Astrocyte of the spinal cord (primary cell): ENCODE results near the gene CDC42BPB.

Experiments
- DNase-seq: peaks from one replicate; pipeline ENCODE4 v3.0.0; 2011; ENCODE audit warnings: low read depth, low spot score
- H3K4me3 ChIP-seq: 2 replicates; pipeline ENCODE4 v1.5.1; 2011; ENCODE audit warnings: low read depth, mild to moderate bottlenecking, low read length, moderate library complexity
- CTCF ChIP-seq: IDR thresholded peaks from 2 replicates; pipeline ENCODE4 v1.5.1; 2012; ENCODE audit warnings: low read depth, mild to moderate bottlenecking, low read length, inconsistent platforms
- in situ Hi-C: cut with HindIII; loops from 2 replicates; pipeline ENCODE4 v1.10.0; 2017; ENCODE audit warnings: low sequenced_read_pairs

CDC42BPB gene

GRCh38 chr14:102891556-102891955, 165.8 kb downstream of the CDC42BPB start:
- in situ Hi-C loops: no loop called here

GRCh38 chr14:102891111-102891510, 166.2 kb downstream of the CDC42BPB start:
- no peak overlapping the region for H3K4me3 ChIP-seq
- no peak for TF ChIP-seq CTCF
- DNase-seq: no peak
- in situ Hi-C loops: no loop called here

More at GRCh38 chr14:102891556-102891955, 165.8 kb downstream of the CDC42BPB start:
- DNase-seq: peak; percentile 76
- no peak for TF ChIP-seq CTCF
- no peak overlapping the region for H3K4me3 ChIP-seq

- no peak for DNase-seq
- in situ Hi-C loops: no loop called here
- no peak overlapping the region for H3K4me3 ChIP-seq
- no peak for TF ChIP-seq CTCF
Measured at GRCh38 chr14:102889615-102890014, 167.7 kb downstream of the CDC42BPB start.

- no peak overlapping the region for H3K4me3 ChIP-seq
- no peak for TF ChIP-seq CTCF
- no peak for DNase-seq
- in situ Hi-C loops: no loop called here
Measured at GRCh38 chr14:102888748-102889147, 168.6 kb downstream of the CDC42BPB start.

GRCh38 chr14:102885737-102886447, 171.5 kb downstream of the CDC42BPB start:
- in situ Hi-C loops: no loop called here
- TF ChIP-seq CTCF: no peak
- H3K4me3 ChIP-seq: no peak overlapping the region
- no peak for DNase-seq

GRCh38 chr14:102883554-102883953, 173.8 kb downstream of the CDC42BPB start:
- in situ Hi-C loops: no loop called here
- no peak for TF ChIP-seq CTCF
- no peak for DNase-seq
- no peak overlapping the region for H3K4me3 ChIP-seq
